ENCODE results near the gene GRID1.

Gene GRID1

GRCh38 chr10:85594239-85594638 lies 772.4 kb downstream of the GRID1 start:
- no peak for DNase-seq (ENCODE audit: low spot score)

- no peak for DNase-seq (ENCODE audit: low spot score)
Measured at GRCh38 chr10:85593226-85593772, 773.3 kb downstream of the GRID1 start.

GRCh38 chr10:85581371-85581770 lies 785.2 kb downstream of the GRID1 start:
- no peak for DNase-seq (ENCODE audit: low spot score)

GRCh38 chr10:85580585-85580984 lies 786.0 kb downstream of the GRID1 start:
- no peak for DNase-seq (ENCODE audit: low spot score)

- no peak for DNase-seq (ENCODE audit: low spot score)
Measured at GRCh38 chr10:85578860-85579259, 787.7 kb downstream of the GRID1 start.

- no peak for DNase-seq (ENCODE audit: low spot score)
Measured at GRCh38 chr10:85575441-85575840, 791.2 kb downstream of the GRID1 start.

GRCh38 chr10:85570871-85571270 lies 795.7 kb downstream of the GRID1 start:
- no peak for DNase-seq (ENCODE audit: low spot score)

- DNase-seq (ENCODE audit: low spot score): no peak
Measured at GRCh38 chr10:85565381-85565780, 801.2 kb downstream of the GRID1 start.

- DNase-seq (ENCODE audit: low spot score): no peak
Measured at GRCh38 chr10:85558533-85558932, 808.1 kb downstream of the GRID1 start.

GRCh38 chr10:85557706-85558105 lies 808.9 kb downstream of the GRID1 start:
- DNase-seq (ENCODE audit: low spot score): no peak

GRCh38 chr10:85557077-85557476 lies 809.5 kb downstream of the GRID1 start:
- DNase-seq (ENCODE audit: low spot score): no peak

Data from HuH-7.5 (cell line).